ENCODE measurements around the gene TOMM20. TPM values are rescaled to one million over a fixed set of nuclear protein-coding genes. Genes with fewer than 3 reads are reported as not detected.

The TOMM20 gene
- total and polyA plus RNA-seq, 2 experiments from 2014 or later, result 138 to 159 TPM

GRCh38 chr1:235101558-235102258 is 26.9 kb downstream of the TOMM20 start:
- no peak overlapping the region for H3K27ac ChIP-seq (ENCODE audit: low read depth)
- ATAC-seq, result no peak
- Mint-ChIP-seq H3K27me3 (ENCODE audit: insufficient read depth, low read depth, poor library complexity) (peaks cover 6% of the 10 kb centered on the region), H3K9me3 (no peaks in the 10 kb centered on the region), H3K4me1 (peaks cover 15% of the 10 kb centered on the region), H3K36me3 (ENCODE audit: low read depth) (no peaks in the 10 kb centered on the region), H3K27ac (no peak overlapping the region), H3K4me3 (no peak overlapping the region)
- no peak for TF ChIP-seq REST (IDR thresholded peaks at IDR 0.05; ENCODE audit: unreplicated experiment)
- TF ChIP-seq ZNF114 (CRISPR knock-in tag; IDR thresholded peaks at IDR 0.05), result no peak
- no peak for TF ChIP-seq NANOG (IDR thresholded peaks at IDR 0.05; ENCODE audit: borderline replicate concordance)
- no peak for TF ChIP-seq CTCF (conservative IDR thresholded peaks at IDR 0.05; ENCODE audit: low read depth in 2 of 2)
- no peak for TF ChIP-seq EZH2phosphoT487 (IDR thresholded peaks at IDR 0.05; ENCODE audit: unreplicated experiment)
- TF ChIP-seq POLR2AphosphoS5 (IDR thresholded peaks at IDR 0.05; ENCODE audit: low read depth), result no peak
- TF ChIP-seq JUNB (IDR thresholded peaks at IDR 0.05; ENCODE audit: unreplicated experiment), result no peak
- no peak for TF ChIP-seq STAT1 (IDR thresholded peaks at IDR 0.05; ENCODE audit: unreplicated experiment)
- no peak for TF ChIP-seq ZNF462 (CRISPR knock-in tag; IDR thresholded peaks at IDR 0.05)
- TF ChIP-seq EZH2 (IDR thresholded peaks at IDR 0.05; ENCODE audit: low read depth, unreplicated experiment), result no peak
- no peak for TF ChIP-seq ZNF331 (CRISPR knock-in tag; IDR thresholded peaks at IDR 0.05; ENCODE audit: low read depth)
- TF ChIP-seq, protein P1, sequence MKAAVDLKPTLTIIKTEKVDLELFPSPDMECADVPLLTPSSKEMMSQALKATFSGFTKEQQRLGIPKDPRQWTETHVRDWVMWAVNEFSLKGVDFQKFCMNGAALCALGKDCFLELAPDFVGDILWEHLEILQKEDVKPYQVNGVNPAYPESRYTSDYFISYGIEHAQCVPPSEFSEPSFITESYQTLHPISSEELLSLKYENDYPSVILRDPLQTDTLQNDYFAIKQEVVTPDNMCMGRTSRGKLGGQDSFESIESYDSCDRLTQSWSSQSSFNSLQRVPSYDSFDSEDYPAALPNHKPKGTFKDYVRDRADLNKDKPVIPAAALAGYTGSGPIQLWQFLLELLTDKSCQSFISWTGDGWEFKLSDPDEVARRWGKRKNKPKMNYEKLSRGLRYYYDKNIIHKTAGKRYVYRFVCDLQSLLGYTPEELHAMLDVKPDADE (IDR thresholded peaks at IDR 0.05), result no peak
- TF ChIP-seq CREB1 (CRISPR knock-in tag; IDR thresholded peaks at IDR 0.05; ENCODE audit: low read depth), result no peak
- no peaks in the 10 kb centered on the region for H3K27me3 ChIP-seq (ENCODE audit: insufficient read depth)
- H4K20me1 ChIP-seq (replicated peaks; ENCODE audit: insufficient read depth), result no peaks in the 10 kb centered on the region
- no peaks in the 10 kb centered on the region for H3K36me3 ChIP-seq (ENCODE audit: insufficient read depth)
- H3K4me2 ChIP-seq, result no peak overlapping the region
- no peaks in the 10 kb centered on the region for H3K9me2 ChIP-seq (ENCODE audit: insufficient read depth)
- H3K4me3 ChIP-seq, result no peak overlapping the region
- H3K4me1 ChIP-seq (ENCODE audit: insufficient read depth), result peaks cover 14% of the 10 kb centered on the region
- no peaks in the 10 kb centered on the region for H3K79me2 ChIP-seq (replicated peaks; ENCODE audit: insufficient read depth)
- H3F3A ChIP-seq (replicated peaks; ENCODE audit: low read depth), result peaks cover 8% of the 10 kb centered on the region; the same call in 1 of the 2 replicates
- H2AFZ ChIP-seq, result no peak overlapping the region
- no peak for DNase-seq (ENCODE audit: low spot score)
